Ishikawa (cell line): ENCODE measurements around the gene UNCX.

Experiments
- CEBPB ChIP-seq: IDR thresholded peaks from 2 replicates; pipeline ENCODE4 v1.6.1; 2012
- CREB1 ChIP-seq: IDR thresholded peaks from 2 replicates; pipeline ENCODE4 v1.6.1; 2012; ENCODE audit warnings: low read depth
- EGR1 ChIP-seq: IDR thresholded peaks from 2 replicates; pipeline ENCODE4 v1.6.1; 2012
- EP300 ChIP-seq: IDR thresholded peaks from 2 replicates; pipeline ENCODE4 v1.6.1; 2012; ENCODE audit warnings: borderline replicate concordance
- FOXM1 ChIP-seq: IDR thresholded peaks from 2 replicates; pipeline ENCODE4 v1.6.1; 2012; ENCODE audit warnings: low read depth, borderline replicate concordance
- MAX ChIP-seq: IDR thresholded peaks from 2 replicates; pipeline ENCODE4 v1.6.1; 2012
- NFIC ChIP-seq: IDR thresholded peaks from 2 replicates; pipeline ENCODE4 v1.6.1; 2012
- RAD21 ChIP-seq: IDR thresholded peaks from 2 replicates; pipeline ENCODE4 v1.6.1; 2012; ENCODE audit warnings: low read depth
- REST ChIP-seq: IDR thresholded peaks from 2 replicates; pipeline ENCODE4 v1.6.1; 2012; ENCODE audit warnings: low read depth, mild to moderate bottlenecking
- TAF1 ChIP-seq: IDR thresholded peaks from 2 replicates; pipeline ENCODE4 v1.6.1; 2012; ENCODE audit warnings: low read depth, mild to moderate bottlenecking
- TCF12 ChIP-seq: IDR thresholded peaks from 2 replicates; pipeline ENCODE4 v1.6.1; 2012; ENCODE audit warnings: low read depth
- TEAD4 ChIP-seq: IDR thresholded peaks from 2 replicates; pipeline ENCODE4 v1.6.1; 2012
- USF1 ChIP-seq: IDR thresholded peaks from 2 replicates; pipeline ENCODE4 v1.6.1; 2012
- YY1 ChIP-seq: IDR thresholded peaks from 2 replicates; pipeline ENCODE4 v1.6.1; 2012; ENCODE audit warnings: low read depth
- ZBTB7A ChIP-seq: IDR thresholded peaks from 2 replicates; pipeline ENCODE4 v1.6.1; 2012; ENCODE audit warnings: low read depth

Gene UNCX

GRCh38 chr7:1243290-1243963, 10.8 kb downstream of the UNCX start:
- TF ChIP-seq TAF1 (no peak), FOXM1 (no peak), ZBTB7A (no peak), EP300 (no peak), EGR1 (no peak), TCF12 (no peak), USF1 (no peak), YY1 (no peak), CREB1 (no peak), NFIC (no peak), TEAD4 (no peak)

- no peak for TF ChIP-seq TCF12
- no peak for TF ChIP-seq ZBTB7A
- TF ChIP-seq EGR1 = no peak
- no peak for TF ChIP-seq MAX
- no peak for TF ChIP-seq RAD21
- TF ChIP-seq FOXM1 = no peak
- no peak for TF ChIP-seq CEBPB
- TF ChIP-seq CREB1 = no peak
- no peak for TF ChIP-seq USF1
- TF ChIP-seq TAF1 = no peak
- TF ChIP-seq REST = no peak
- TF ChIP-seq YY1 = no peak
- TF ChIP-seq EP300 = no peak
Observed at GRCh38 chr7:1243964-1244416, 11.3 kb downstream of the UNCX start.

- no peak for TF ChIP-seq NFIC
- no peak for TF ChIP-seq USF1
- TF ChIP-seq ZBTB7A = no peak
- TF ChIP-seq EGR1 = no peak
- no peak for TF ChIP-seq CREB1
- TF ChIP-seq RAD21 = no peak
- no peak for TF ChIP-seq FOXM1
- no peak for TF ChIP-seq TAF1
- no peak for TF ChIP-seq CEBPB
- no peak for TF ChIP-seq TCF12
- no peak for TF ChIP-seq TEAD4
- TF ChIP-seq MAX = no peak
- TF ChIP-seq REST = no peak
- TF ChIP-seq EP300 = no peak
- TF ChIP-seq YY1 = no peak
Observed at GRCh38 chr7:1244700-1245523, 12.2 kb downstream of the UNCX start.

- no peak for TF ChIP-seq ZBTB7A
- no peak for TF ChIP-seq MAX
- no peak for TF ChIP-seq TCF12
- TF ChIP-seq EGR1 = no peak
Observed at GRCh38 chr7:1245524-1246050, 12.9 kb downstream of the UNCX start.
